H9 (cell line): ENCODE data around the gene DPP6. TPM values are rescaled to one million over a fixed set of nuclear protein-coding genes. Genes with fewer than 3 reads are reported as not detected.

Experiments used
- DNase-seq: peaks from one replicate; pipeline ENCODE4 v3.0.0-alpha.2; 2017
- H2AFZ ChIP-seq: one replicate; pipeline ENCODE4 v1.6.1; 2013; ENCODE audit warnings: mild to moderate bottlenecking, low read length, control low read depth, moderate library complexity
- H2AK5ac ChIP-seq: 2 replicates; pipeline ENCODE4 v1.6.1; 2013; ENCODE audit warnings: low read length, control low read depth, mixed read lengths; ENCODE audit not compliant: insufficient read length
- H2BK120ac ChIP-seq: one replicate; pipeline ENCODE4 v1.6.1; 2013; ENCODE audit warnings: low read depth, mild to moderate bottlenecking, low read length, control low read depth, inconsistent platforms; ENCODE audit not compliant: poor library complexity, severe bottlenecking
- H2BK12ac ChIP-seq: 2 replicates; pipeline ENCODE4 v1.6.1; 2013; ENCODE audit warnings: low read length, control low read depth, mixed read lengths, low read depth; ENCODE audit not compliant: insufficient read length
- H2BK15ac ChIP-seq: 2 replicates; pipeline ENCODE4 v1.6.1; 2013; ENCODE audit warnings: low read depth, low read length, control low read depth
- H2BK20ac ChIP-seq: one replicate; pipeline ENCODE4 v1.6.1; 2013; ENCODE audit warnings: low read depth, mild to moderate bottlenecking, low read length, control low read depth, inconsistent platforms; ENCODE audit not compliant: poor library complexity, severe bottlenecking
- H2BK5ac ChIP-seq: 2 replicates; pipeline ENCODE4 v1.6.1; 2013; ENCODE audit warnings: low read length, control low read depth, mixed read lengths; ENCODE audit not compliant: insufficient read length
- H3K14ac ChIP-seq: 2 replicates; pipeline ENCODE4 v1.6.1; 2013; ENCODE audit warnings: low read length, control low read depth; ENCODE audit not compliant: insufficient read depth
- H3K18ac ChIP-seq: 2 replicates; pipeline ENCODE4 v1.6.1; 2013; ENCODE audit warnings: low read depth, mild to moderate bottlenecking, mixed read lengths, low read length, control low read depth; ENCODE audit not compliant: insufficient read length
- H3K23ac ChIP-seq: 2 replicates; pipeline ENCODE4 v1.6.1; 2013; ENCODE audit warnings: low read length, control low read depth, mixed read lengths, low read depth; ENCODE audit not compliant: insufficient read length
- H3K23me2 ChIP-seq: 2 replicates; pipeline ENCODE4 v1.6.1; 2013; ENCODE audit warnings: low read depth, mild to moderate bottlenecking, mixed read lengths, low read length, control low read depth; ENCODE audit not compliant: insufficient read length, poor library complexity, severe bottlenecking
- H3K27ac ChIP-seq: 2 replicates; pipeline ENCODE4 v1.5.1; 2013; ENCODE audit warnings: low read length, control low read depth, mixed read lengths, low read depth; ENCODE audit not compliant: insufficient read length
- H3K27me3 ChIP-seq: 2 replicates; pipeline ENCODE4 v1.6.1; 2013; ENCODE audit warnings: low read length, control low read depth, inconsistent platforms; ENCODE audit not compliant: insufficient read depth
- H3K4ac ChIP-seq: 2 replicates; pipeline ENCODE4 v1.6.1; 2013; ENCODE audit warnings: low read depth, mild to moderate bottlenecking, control low read depth, inconsistent platforms, low read length, moderate library complexity
- H3K4me1 ChIP-seq: 2 replicates; pipeline ENCODE4 v1.6.1; 2013; ENCODE audit warnings: low read length, control low read depth, inconsistent platforms; ENCODE audit not compliant: insufficient read depth
- H3K4me2 ChIP-seq: 2 replicates; pipeline ENCODE4 v1.6.1; 2013; ENCODE audit warnings: low read length, control low read depth, mixed read lengths; ENCODE audit not compliant: insufficient read length, insufficient read depth
- H3K56ac ChIP-seq: 2 replicates; pipeline ENCODE4 v1.6.1; 2013; ENCODE audit warnings: low read depth, mild to moderate bottlenecking, mixed read lengths, low read length, control low read depth; ENCODE audit not compliant: insufficient read length
- H3K79me1 ChIP-seq: 2 replicates; pipeline ENCODE4 v1.6.1; 2013; ENCODE audit warnings: low read depth, mild to moderate bottlenecking, moderate library complexity, low read length, control low read depth, inconsistent platforms; ENCODE audit not compliant: insufficient read depth, poor library complexity, severe bottlenecking
- H3K79me2 ChIP-seq: 2 replicates; pipeline ENCODE4 v1.6.1; 2013; ENCODE audit warnings: low read length, control low read depth, inconsistent platforms; ENCODE audit not compliant: insufficient read depth
- H3K9ac ChIP-seq: 2 replicates; pipeline ENCODE4 v1.6.1; 2013; ENCODE audit warnings: low read length, control low read depth, mixed read lengths; ENCODE audit not compliant: insufficient read length; ENCODE audit errors: extremely low read depth
- H3K9me3 ChIP-seq: one replicate; pipeline ENCODE4 v1.6.1; 2013; ENCODE audit warnings: low read depth, low read length, inconsistent platforms; ENCODE audit not compliant: control insufficient read depth
- H3T11ph ChIP-seq: one replicate; pipeline ENCODE4 v1.6.1; 2013; ENCODE audit warnings: mild to moderate bottlenecking, low read length, control low read depth, inconsistent platforms
- H4K20me1 ChIP-seq: one replicate; pipeline ENCODE4 v1.6.1; 2013; ENCODE audit not compliant: control insufficient read depth, insufficient read length, insufficient read depth
- H4K5ac ChIP-seq: 2 replicates; pipeline ENCODE4 v1.6.1; 2013; ENCODE audit warnings: low read depth, mild to moderate bottlenecking, mixed read lengths, low read length, control low read depth; ENCODE audit not compliant: insufficient read length
- H4K8ac ChIP-seq: replicated peaks from 2 replicates; pipeline ENCODE4 v1.6.1; 2013; ENCODE audit warnings: low read length, control low read depth, mixed read lengths, low read depth; ENCODE audit not compliant: insufficient read length
- H4K91ac ChIP-seq: 2 replicates; pipeline ENCODE4 v1.6.1; 2013; ENCODE audit warnings: low read depth, mild to moderate bottlenecking, moderate library complexity, mixed read lengths, low read length, control low read depth; ENCODE audit not compliant: insufficient read length
- H3K27ac Mint-ChIP-seq, 3 experiments: 2 replicates in 2 of 3; 3 replicates in 1 of 3; pipeline ENCODE4 v1.8.0; 2020 to 2021; ENCODE audit warnings: mixed read lengths in 3 of 3, mild to moderate bottlenecking in 1 of 3, moderate library complexity in 1 of 3
- H3K27me3 Mint-ChIP-seq: 2 replicates; pipeline ENCODE4 v1.8.0; 2021; ENCODE audit warnings: low read depth, mild to moderate bottlenecking, moderate library complexity, mixed read lengths
- H3K36me3 Mint-ChIP-seq, 3 experiments: 2 replicates in 2 of 3; 3 replicates in 1 of 3; pipeline ENCODE4 v1.8.0; 2020 to 2021; ENCODE audit warnings: low read depth in 3 of 3, mixed read lengths in 3 of 3; ENCODE audit not compliant: insufficient read depth in 1 of 3
- H3K4me1 Mint-ChIP-seq, 2 experiments: 2 replicates each; pipeline ENCODE4 v1.8.0; 2020; ENCODE audit warnings: mixed read lengths in 2 of 2
- H3K4me3 Mint-ChIP-seq, 2 experiments: 2 replicates in 1 of 2; 3 replicates in 1 of 2; pipeline ENCODE4 v1.8.0; 2020 to 2021; ENCODE audit warnings: mild to moderate bottlenecking in 2 of 2, mixed read lengths in 2 of 2, moderate library complexity in 1 of 2
- H3K9me3 Mint-ChIP-seq, 2 experiments: 2 replicates in 1 of 2; 3 replicates in 1 of 2; pipeline ENCODE4 v1.8.0; 2020; ENCODE audit warnings: mild to moderate bottlenecking in 2 of 2, mixed read lengths in 2 of 2, moderate library complexity in 1 of 2
- CTCF ChIP-seq: fragments of 200-600 bp; sonication (generic); conservative IDR thresholded peaks from 3 replicates; pipeline ENCODE4 v1.8.0; 2021; ENCODE audit warnings: antibody characterized with exemption, mild to moderate bottlenecking
- WGBS: extraction: QIAGEN DNeasy Blood & Tissue Kit; methylation state at CpG from one replicate; pipeline ENCODE4 v1.1.7; 2013; ENCODE audit warnings: missing lambda C conversion rate, low lambda C conversion rate, mixed read lengths; ENCODE audit not compliant: insufficient read length; ENCODE audit errors: extremely low coverage; 5-methylcytosine and 5-hydroxymethylcytosine counted together
- total RNA-seq: library from RNA; stranded (reverse); gene quantifications from 2 replicates; pipeline ENCODE4 v1.2.1, GENCODE V29; 2021

Gene DPP6
- total RNA-seq, 1 experiment from 2014 or later, result 4.5 TPM

- no peak overlapping the region for H3K23ac ChIP-seq
- H4K5ac ChIP-seq, result no peak overlapping the region
- no peak overlapping the region for H3K18ac ChIP-seq
- no peak overlapping the region for H2BK12ac ChIP-seq
- peak overlapping the region; percentile 23; the same call in 1 of the 2 replicates for H3K14ac ChIP-seq
- H3K4me2 ChIP-seq, result no peak overlapping the region
- H3K4ac ChIP-seq, result no peak overlapping the region
- H2BK20ac ChIP-seq, result no peak overlapping the region
- H4K20me1 ChIP-seq, result peaks cover 2% of the 10 kb centered on the region
- no peak overlapping the region for H4K91ac ChIP-seq
- H2BK5ac ChIP-seq, result no peak overlapping the region
- H3K27ac ChIP-seq, result no peak overlapping the region
- H3K79me1 ChIP-seq, result no peaks in the 10 kb centered on the region
- H3K23me2 ChIP-seq, result no peaks in the 10 kb centered on the region
- H3K79me2 ChIP-seq, result no peaks in the 10 kb centered on the region
- H3K9me3 Mint-ChIP-seq, result no peaks in the 10 kb centered on the region
- peaks cover 16 to 18% of the 10 kb centered on the region in 2 experiments for H3K4me1 Mint-ChIP-seq
- H3K27me3 Mint-ChIP-seq, result peaks cover 7% of the 10 kb centered on the region
- no CpG with 5 or more reads among the region's 26 CpGs for WGBS
- no peak overlapping the region for H3K9ac ChIP-seq
- H2BK120ac ChIP-seq, result no peak overlapping the region
- H2AFZ ChIP-seq, result no peak overlapping the region
- H3K56ac ChIP-seq, result no peak overlapping the region
- H2AK5ac ChIP-seq, result no peak overlapping the region
- no peak overlapping the region for H3K4me3 Mint-ChIP-seq
- no peak for DNase-seq
- no peak for TF ChIP-seq CTCF
- H3K27ac Mint-ChIP-seq, result peak overlapping the region in 1 of 3 experiments; percentile 38; a peak in 1 of 7 replicates
- H4K8ac ChIP-seq, result no peak overlapping the region
- H3K27me3 ChIP-seq, result no peaks in the 10 kb centered on the region
- H2BK15ac ChIP-seq, result no peak overlapping the region
- no peak overlapping the region for H3T11ph ChIP-seq
- H3K36me3 Mint-ChIP-seq, result no peaks in the 10 kb centered on the region; a peak in 1 of 7 replicates
- H3K4me1 ChIP-seq, result peaks cover under 1% of the 10 kb centered on the region
- no peaks in the 10 kb centered on the region for H3K9me3 ChIP-seq
Measured at GRCh38 chr7:154748089-154748786, 696.0 kb downstream of the DPP6 start.
